Mesenchymal stem cell (in vitro differentiated cells and primary cell): Measurements from ENCODE around the gene ALDH16A1.
A peak's percentile ranks its signal among the peaks of the same experiment; 100 is the strongest.

Experiments used
- DNase-seq: peaks from one replicate; pipeline ENCODE4 v3.0.0-alpha.2; 2013
- H2AFZ ChIP-seq: one replicate; pipeline ENCODE4 v1.6.1; 2013; ENCODE audit warnings: low read depth, mild to moderate bottlenecking, control low read depth, inconsistent platforms, low read length, moderate library complexity
- H2AK5ac ChIP-seq: 2 replicates; pipeline ENCODE4 v1.6.1; 2013; ENCODE audit warnings: low read length, moderate library complexity, mild to moderate bottlenecking, inconsistent platforms; ENCODE audit not compliant: severe bottlenecking
- H2BK120ac ChIP-seq: one replicate; pipeline ENCODE4 v1.6.1; 2013; ENCODE audit warnings: low read depth, mild to moderate bottlenecking, inconsistent platforms, low read length, moderate library complexity
- H2BK12ac ChIP-seq, 2 experiments: one replicate each; pipeline ENCODE4 v1.6.1; 2013; ENCODE audit warnings: inconsistent platforms in 2 of 2, low read length in 2 of 2, mild to moderate bottlenecking in 2 of 2, moderate library complexity in 2 of 2, control low read depth in 1 of 2
- H2BK15ac ChIP-seq: one replicate; pipeline ENCODE4 v1.6.1; 2013; ENCODE audit warnings: mild to moderate bottlenecking, low read depth, inconsistent platforms; ENCODE audit not compliant: poor library complexity, severe bottlenecking
- H2BK5ac ChIP-seq: 2 replicates; pipeline ENCODE4 v1.6.1; 2013; ENCODE audit warnings: low read depth, mild to moderate bottlenecking, low read length, control low read depth, inconsistent platforms; ENCODE audit not compliant: poor library complexity, severe bottlenecking
- H3K14ac ChIP-seq, 2 experiments: one replicate each; pipeline ENCODE4 v1.6.1; 2013; ENCODE audit warnings: inconsistent platforms in 2 of 2, low read length in 2 of 2, control low read depth in 1 of 2, mild to moderate bottlenecking in 1 of 2, moderate library complexity in 1 of 2
- H3K18ac ChIP-seq, 2 experiments: one replicate each; pipeline ENCODE4 v1.6.1; 2013; ENCODE audit warnings: inconsistent platforms in 2 of 2, low read length in 2 of 2, control low read depth in 1 of 2, low read depth in 1 of 2, mild to moderate bottlenecking in 1 of 2
- H3K23ac ChIP-seq, 2 experiments: one replicate each; pipeline ENCODE4 v1.6.1; 2013; ENCODE audit warnings: inconsistent platforms in 2 of 2, low read length in 2 of 2, mild to moderate bottlenecking in 2 of 2, moderate library complexity in 2 of 2, control low read depth in 1 of 2
- H3K27ac ChIP-seq: 2 replicates; pipeline ENCODE4 v1.5.1; 2013; ENCODE audit warnings: mild to moderate bottlenecking, moderate library complexity, low read length, control low read depth, inconsistent platforms; ENCODE audit not compliant: poor library complexity, severe bottlenecking
- H3K27me3 ChIP-seq, 2 experiments: 2 replicates each; pipeline versions ENCODE4 v1.6.1 to v1.7.0; 2013; ENCODE audit warnings: low read length in 2 of 2, mild to moderate bottlenecking in 2 of 2, moderate library complexity in 2 of 2, control low read depth in 1 of 2, inconsistent platforms in 1 of 2; ENCODE audit not compliant: control insufficient read depth in 1 of 2, insufficient read depth in 1 of 2
- H3K36me3 ChIP-seq, 2 experiments: 2 replicates each; pipeline versions ENCODE4 v1.6.1 to v1.7.0; 2013; ENCODE audit warnings: low read length in 2 of 2, control low read depth in 1 of 2, inconsistent platforms in 1 of 2, low read depth in 1 of 2, mild to moderate bottlenecking in 1 of 2; ENCODE audit not compliant: insufficient read depth in 2 of 2, control insufficient read depth in 1 of 2
- H3K4ac ChIP-seq, 2 experiments: one replicate each; pipeline ENCODE4 v1.6.1; 2013; ENCODE audit warnings: inconsistent platforms in 2 of 2, low read length in 2 of 2, mild to moderate bottlenecking in 2 of 2, moderate library complexity in 2 of 2, control low read depth in 1 of 2, low read depth in 1 of 2
- H3K4me1 ChIP-seq: 2 replicates; pipeline ENCODE4 v1.6.1; 2013; ENCODE audit warnings: low read depth, low read length, control low read depth; ENCODE audit not compliant: control insufficient read depth, insufficient read depth
- H3K4me2 ChIP-seq: 2 replicates; pipeline ENCODE4 v1.6.1; 2013; ENCODE audit warnings: low read length, mild to moderate bottlenecking, inconsistent platforms; ENCODE audit not compliant: poor library complexity, severe bottlenecking
- H3K4me3 ChIP-seq, 2 experiments: 2 replicates each; pipeline versions ENCODE4 v1.5.1 to v1.7.0; 2013; ENCODE audit warnings: low read length in 2 of 2, mild to moderate bottlenecking in 2 of 2, control low read depth in 1 of 2, low read depth in 1 of 2; ENCODE audit not compliant: insufficient read depth in 1 of 2
- H3K79me1 ChIP-seq: replicated peaks from 2 replicates; pipeline ENCODE4 v1.6.1; 2013; ENCODE audit warnings: mild to moderate bottlenecking, control low read depth, low read length, inconsistent platforms; ENCODE audit not compliant: poor library complexity, severe bottlenecking
- H3K9ac ChIP-seq: 2 replicates; pipeline ENCODE4 v1.7.0; 2013; ENCODE audit warnings: mild to moderate bottlenecking, low read length, moderate library complexity
- H3K9me3 ChIP-seq: 2 replicates; pipeline ENCODE4 v1.7.0; 2013; ENCODE audit warnings: mild to moderate bottlenecking, low read length; ENCODE audit not compliant: control insufficient read depth
- H4K8ac ChIP-seq: one replicate; pipeline ENCODE4 v1.6.1; 2013; ENCODE audit warnings: inconsistent platforms, mild to moderate bottlenecking, low read length, moderate library complexity
- H4K91ac ChIP-seq: one replicate; pipeline ENCODE4 v1.6.1; 2013; ENCODE audit warnings: mild to moderate bottlenecking, low read length, inconsistent platforms
- WGBS: methylation state at CpG from one replicate; pipeline ENCODE4 v1.1.7; 2013; ENCODE audit warnings: mixed read lengths; 5-methylcytosine and 5-hydroxymethylcytosine counted together

The ALDH16A1 gene

GRCh38 chr19:49473868-49474541, 21.0 kb downstream of the ALDH16A1 start, which contains the start of gene FLT3LG:
Gene FLT3LG (plus strand): TSS chr19:49474215. CDS start chr19:49474640, 425 bp downstream.
- Histone ChIP-seq H3K36me3 (peaks cover 0 to 12% of the 10 kb centered on the region in 2 experiments), H2BK12ac (peak within 1 kb of the TSS; percentile 32 to 63), H3K18ac (peak within 1 kb of the TSS; percentile 65 to 88), H2BK120ac (no peak within 1 kb of the TSS), H3K4me3 (peak within 1 kb of the TSS; percentile 54 to 84), H4K91ac (peak within 1 kb of the TSS; percentile 95), H3K14ac (peak within 1 kb of the TSS; percentile 45 to 49), H2AK5ac (no peak within 1 kb of the TSS), H4K8ac (peak within 1 kb of the TSS; percentile 96), H3K23ac (no peak within 1 kb of the TSS), H3K9ac (peak within 1 kb of the TSS; percentile 89), H3K79me1 (no peaks in the 10 kb centered on the region), H3K4ac (peak within 1 kb of the TSS in 1 of 2 experiments; percentile 60), H3K4me2 (peak within 1 kb of the TSS; percentile 81), H2BK15ac (peak within 1 kb of the TSS; percentile 15), H3K9me3 (no peaks in the 10 kb centered on the region), H3K27me3 (peaks cover 0 to 7% of the 10 kb centered on the region in 2 experiments), H3K27ac (no peak within 1 kb of the TSS), H2AFZ (peak within 1 kb of the TSS; percentile 97), H2BK5ac (no peak within 1 kb of the TSS), H3K4me1 (peaks cover 14% of the 10 kb centered on the region)
- DNase-seq = peak; percentile 87
- WGBS = 11% methylated on average over 32 of the region's 33 CpGs

GRCh38 chr19:49474542-49474924, 21.5 kb downstream of the ALDH16A1 start:
- Histone ChIP-seq H3K9ac (peak overlapping the region; percentile 89), H4K91ac (peak overlapping the region; percentile 95), H2BK15ac (no peak overlapping the region), H2BK12ac (peak overlapping the region in 1 of 2 experiments; percentile 37), H3K4ac (peak overlapping the region in 1 of 2 experiments; percentile 60), H2BK5ac (no peak overlapping the region), H3K79me1 (no peaks in the 10 kb centered on the region), H3K4me3 (peak overlapping the region in 1 of 2 experiments; percentile 84), H3K36me3 (peaks cover 0 to 9% of the 10 kb centered on the region in 2 experiments), H3K27ac (no peak overlapping the region), H2BK120ac (no peak overlapping the region), H3K4me2 (no peak overlapping the region), H3K4me1 (peaks cover 14% of the 10 kb centered on the region), H2AFZ (peak overlapping the region; percentile 46), H3K23ac (no peak overlapping the region), H3K14ac (peak overlapping the region; percentile 4 to 45), H3K9me3 (no peaks in the 10 kb centered on the region), H3K18ac (peak overlapping the region; percentile 65 to 88), H3K27me3 (peaks cover 0 to 7% of the 10 kb centered on the region in 2 experiments), H2AK5ac (no peak overlapping the region), H4K8ac (peak overlapping the region; percentile 96)
- 34% methylated on average over 11 of the region's 11 CpGs for WGBS
- no peak for DNase-seq

- H4K91ac ChIP-seq = no peak overlapping the region
- H2BK5ac ChIP-seq = no peak overlapping the region
- no peak overlapping the region for H2BK120ac ChIP-seq
- H3K4me1 ChIP-seq = peaks cover 14% of the 10 kb centered on the region
- H3K14ac ChIP-seq = no peak overlapping the region
- no peaks in the 10 kb centered on the region for H3K79me1 ChIP-seq
- H2BK15ac ChIP-seq = no peak overlapping the region
- WGBS = 81% methylated on average over 12 of the region's 15 CpGs
- H3K27ac ChIP-seq = no peak overlapping the region
- peak overlapping the region in 1 of 2 experiments; percentile 11 for H3K18ac ChIP-seq
- H2BK12ac ChIP-seq = no peak overlapping the region
- H3K4me3 ChIP-seq = peak overlapping the region in 1 of 2 experiments; percentile 84
- no peak overlapping the region for H2AFZ ChIP-seq
- H3K9me3 ChIP-seq = no peaks in the 10 kb centered on the region
- H3K4me2 ChIP-seq = no peak overlapping the region
- DNase-seq = no peak
- peak overlapping the region; percentile 89 for H3K9ac ChIP-seq
- peaks cover 0 to 7% of the 10 kb centered on the region in 2 experiments for H3K27me3 ChIP-seq
- no peak overlapping the region for H3K4ac ChIP-seq
- no peak overlapping the region for H2AK5ac ChIP-seq
- no peak overlapping the region for H3K23ac ChIP-seq
- peaks cover 0 to 1% of the 10 kb centered on the region in 2 experiments for H3K36me3 ChIP-seq
- no peak overlapping the region for H4K8ac ChIP-seq
Observed at GRCh38 chr19:49475191-49475917, 22.3 kb downstream of the ALDH16A1 start.
